OCI-LY1 (cell line): Measurements from ENCODE around the gene MAP3K7CL.

ENCODE experiments used
- EZH2 ChIP-seq: fragments of 200-600 bp; sonication (generic), shearing (Covaris generic); IDR thresholded peaks from 2 replicates; pipeline ENCODE4 v1.8.0; 2017; ENCODE audit warnings: borderline replicate concordance, mixed run types, mild to moderate bottlenecking, antibody characterized with exemption, low read length, moderate library complexity, mixed read lengths
- TF ChIP-seq, protein P1 (sequence below): fragments of 200-600 bp; sonication (generic), shearing (Covaris generic); IDR thresholded peaks from 2 replicates; pipeline ENCODE4 v1.5.1; 2017; ENCODE audit warnings: mild to moderate bottlenecking, antibody characterized with exemption, low read length, moderate library complexity, mixed read lengths

DNA sequence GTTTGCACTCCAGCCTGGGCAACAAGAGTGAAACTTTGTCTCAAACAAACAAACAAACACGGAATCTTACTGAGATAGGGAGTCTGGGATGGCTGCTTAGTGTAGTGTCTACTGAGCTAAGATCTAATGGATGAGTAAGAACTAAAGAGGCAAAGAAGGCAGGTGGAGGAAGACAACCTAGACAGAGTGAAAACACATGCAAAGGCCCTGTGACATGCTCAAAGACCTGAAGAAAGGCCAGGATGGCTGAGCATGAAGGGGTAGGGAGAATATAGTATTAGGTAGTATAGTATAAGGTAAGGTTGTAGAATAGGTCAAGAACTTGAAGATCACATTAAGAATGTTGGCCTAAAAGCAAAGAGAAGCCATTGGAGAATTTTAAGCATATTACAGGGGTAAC is 49.1 kb downstream of the MAP3K7CL start:
- TF ChIP-seq, protein P1, sequence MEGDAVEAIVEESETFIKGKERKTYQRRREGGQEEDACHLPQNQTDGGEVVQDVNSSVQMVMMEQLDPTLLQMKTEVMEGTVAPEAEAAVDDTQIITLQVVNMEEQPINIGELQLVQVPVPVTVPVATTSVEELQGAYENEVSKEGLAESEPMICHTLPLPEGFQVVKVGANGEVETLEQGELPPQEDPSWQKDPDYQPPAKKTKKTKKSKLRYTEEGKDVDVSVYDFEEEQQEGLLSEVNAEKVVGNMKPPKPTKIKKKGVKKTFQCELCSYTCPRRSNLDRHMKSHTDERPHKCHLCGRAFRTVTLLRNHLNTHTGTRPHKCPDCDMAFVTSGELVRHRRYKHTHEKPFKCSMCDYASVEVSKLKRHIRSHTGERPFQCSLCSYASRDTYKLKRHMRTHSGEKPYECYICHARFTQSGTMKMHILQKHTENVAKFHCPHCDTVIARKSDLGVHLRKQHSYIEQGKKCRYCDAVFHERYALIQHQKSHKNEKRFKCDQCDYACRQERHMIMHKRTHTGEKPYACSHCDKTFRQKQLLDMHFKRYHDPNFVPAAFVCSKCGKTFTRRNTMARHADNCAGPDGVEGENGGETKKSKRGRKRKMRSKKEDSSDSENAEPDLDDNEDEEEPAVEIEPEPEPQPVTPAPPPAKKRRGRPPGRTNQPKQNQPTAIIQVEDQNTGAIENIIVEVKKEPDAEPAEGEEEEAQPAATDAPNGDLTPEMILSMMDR, result no peak
- no peak for TF ChIP-seq EZH2
